ENCODE data around the gene RGP1. TPM values are rescaled to one million over a fixed set of nuclear protein-coding genes. Genes with fewer than 3 reads are reported as not detected.

RGP1 gene
- total RNA-seq, 2 experiments from 2014 or later, result 13.5 to 27.1 TPM

DNA sequence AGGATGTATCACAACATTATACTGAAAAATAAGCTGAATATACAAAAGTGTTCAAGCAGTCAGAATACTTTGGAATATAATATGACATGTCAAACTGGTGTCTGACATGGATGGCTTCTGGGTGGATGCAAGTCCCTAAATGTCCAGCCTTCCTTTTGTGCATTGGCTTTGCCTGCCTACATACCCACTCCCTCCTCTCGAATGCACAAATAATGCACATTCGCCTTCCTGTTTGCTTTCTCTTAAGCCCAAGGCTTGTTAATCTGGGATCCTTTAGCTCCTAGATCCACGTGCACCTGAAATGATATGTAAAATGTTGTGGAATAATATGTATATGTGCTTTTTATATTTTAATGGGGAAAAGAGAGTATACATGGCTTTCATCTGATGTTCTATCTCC, 29.4 kb downstream of the RGP1 start:
- TF ChIP-seq EZH2phosphoT487 (IDR thresholded peaks at IDR 0.05; ENCODE audit: borderline replicate concordance, low read depth, low read length), result no peak
- TF ChIP-seq, protein P1, sequence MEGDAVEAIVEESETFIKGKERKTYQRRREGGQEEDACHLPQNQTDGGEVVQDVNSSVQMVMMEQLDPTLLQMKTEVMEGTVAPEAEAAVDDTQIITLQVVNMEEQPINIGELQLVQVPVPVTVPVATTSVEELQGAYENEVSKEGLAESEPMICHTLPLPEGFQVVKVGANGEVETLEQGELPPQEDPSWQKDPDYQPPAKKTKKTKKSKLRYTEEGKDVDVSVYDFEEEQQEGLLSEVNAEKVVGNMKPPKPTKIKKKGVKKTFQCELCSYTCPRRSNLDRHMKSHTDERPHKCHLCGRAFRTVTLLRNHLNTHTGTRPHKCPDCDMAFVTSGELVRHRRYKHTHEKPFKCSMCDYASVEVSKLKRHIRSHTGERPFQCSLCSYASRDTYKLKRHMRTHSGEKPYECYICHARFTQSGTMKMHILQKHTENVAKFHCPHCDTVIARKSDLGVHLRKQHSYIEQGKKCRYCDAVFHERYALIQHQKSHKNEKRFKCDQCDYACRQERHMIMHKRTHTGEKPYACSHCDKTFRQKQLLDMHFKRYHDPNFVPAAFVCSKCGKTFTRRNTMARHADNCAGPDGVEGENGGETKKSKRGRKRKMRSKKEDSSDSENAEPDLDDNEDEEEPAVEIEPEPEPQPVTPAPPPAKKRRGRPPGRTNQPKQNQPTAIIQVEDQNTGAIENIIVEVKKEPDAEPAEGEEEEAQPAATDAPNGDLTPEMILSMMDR (conservative IDR thresholded peaks at IDR 0.05; ENCODE audit: low read length), result no peak
- no peaks in the 10 kb centered on the region for H4K20me1 ChIP-seq (ENCODE audit: insufficient read depth, low read length)
- no peaks in the 10 kb centered on the region; the same call in 1 of the 2 replicates for H3K79me2 ChIP-seq (ENCODE audit: insufficient read depth, low read depth, low read length)
- no peak overlapping the region for H3K4me2 ChIP-seq (ENCODE audit: low read length)
- H3K9me3 ChIP-seq (ENCODE audit: low read length), result no peaks in the 10 kb centered on the region
- DNase-seq (ENCODE audit: low spot score), result no peak
- ChIA-PET POLR2A (interaction anchor here (0.6 to 2.0 kb wide), 4 partner anchors 12 to 158 kb away, joined by 3 to 4 read pairs (median 3); partner anchors contain the start of gene ARHGEF39), CTCF (ENCODE audit: unreplicated experiment) (interaction anchor here (1.0 kb wide), 1 partner anchor 10 kb away, joined by 4 read pairs; no protein-coding TSS in a partner anchor)
- intact Hi-C loops (cut with micrococcal nuclease; ENCODE audit: unreplicated experiment), result no loop called here
- no TSS peak for BruUV-seq (replicated peaks)
- no peak overlapping the region for H3K4me3 ChIP-seq (ENCODE audit: low read depth, low read length, poor library complexity, severe bottlenecking)
- no peaks in the 10 kb centered on the region for H3K9me2 ChIP-seq (ENCODE audit: insufficient read depth, low read length)
- H3K27ac ChIP-seq (ENCODE audit: low read depth, low read length, poor library complexity, severe bottlenecking), result no peak overlapping the region
- no peak overlapping the region for H2AFZ ChIP-seq (ENCODE audit: low read length)
- H3K4me1 ChIP-seq (ENCODE audit: insufficient read depth, low read length, poor library complexity, severe bottlenecking), result peaks cover 47% of the 10 kb centered on the region
- peaks cover 9% of the 10 kb centered on the region for H3K36me3 ChIP-seq (ENCODE audit: insufficient read depth, low read length)

DNA sequence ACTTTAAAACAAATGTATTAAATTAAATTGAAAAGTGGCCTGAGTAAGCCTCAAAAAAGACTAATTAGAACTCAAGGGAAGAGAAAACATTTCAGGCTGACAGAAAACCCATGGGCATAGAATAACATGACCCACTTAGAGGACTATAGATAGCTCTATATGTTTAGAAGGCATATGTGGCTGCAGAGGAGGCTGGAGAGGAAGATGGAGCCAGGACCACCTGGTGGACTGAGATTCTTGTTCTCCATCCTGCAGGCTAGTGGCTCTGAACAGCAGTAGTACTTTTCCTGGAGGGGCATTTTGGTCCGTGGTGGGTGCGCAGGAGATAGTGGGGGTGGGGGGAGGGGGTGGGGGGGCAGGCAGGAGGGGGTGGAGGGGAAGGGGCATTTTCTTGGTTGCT, 32.0 kb downstream of the RGP1 start:
- intact Hi-C loops (cut with micrococcal nuclease; ENCODE audit: unreplicated experiment), result no loop called here
- ChIA-PET POLR2A (interaction anchor here (1.0 kb wide), 1 partner anchor 135 kb away, joined by 3 read pairs; no protein-coding TSS in a partner anchor), CTCF (ENCODE audit: unreplicated experiment) (no interaction called here)
- no peak overlapping the region for H2AFZ ChIP-seq (ENCODE audit: low read length)
- H3K27ac ChIP-seq (ENCODE audit: low read depth, low read length, poor library complexity, severe bottlenecking), result no peak overlapping the region
- DNase-seq (ENCODE audit: low spot score), result no peak
- H3K9me2 ChIP-seq (ENCODE audit: insufficient read depth, low read length), result no peaks in the 10 kb centered on the region
- H3K4me1 ChIP-seq (ENCODE audit: insufficient read depth, low read length, poor library complexity, severe bottlenecking), result peaks cover 37% of the 10 kb centered on the region
- H3K79me2 ChIP-seq (ENCODE audit: insufficient read depth, low read depth, low read length), result no peaks in the 10 kb centered on the region; the same call in 1 of the 2 replicates
- no peak overlapping the region for H3K4me2 ChIP-seq (ENCODE audit: low read length)
- H3K9me3 ChIP-seq (ENCODE audit: low read length), result no peaks in the 10 kb centered on the region
- H3K36me3 ChIP-seq (ENCODE audit: insufficient read depth, low read length), result peaks cover 12% of the 10 kb centered on the region
- BruUV-seq (replicated peaks), result no TSS peak
- H4K20me1 ChIP-seq (ENCODE audit: insufficient read depth, low read length), result no peaks in the 10 kb centered on the region
- H3K4me3 ChIP-seq (ENCODE audit: low read depth, low read length, poor library complexity, severe bottlenecking), result no peak overlapping the region
- TF ChIP-seq, protein P1 (conservative IDR thresholded peaks at IDR 0.05; ENCODE audit: low read length), result no peak
- TF ChIP-seq EZH2phosphoT487 (IDR thresholded peaks at IDR 0.05; ENCODE audit: borderline replicate concordance, low read depth, low read length), result no peak

DNA sequence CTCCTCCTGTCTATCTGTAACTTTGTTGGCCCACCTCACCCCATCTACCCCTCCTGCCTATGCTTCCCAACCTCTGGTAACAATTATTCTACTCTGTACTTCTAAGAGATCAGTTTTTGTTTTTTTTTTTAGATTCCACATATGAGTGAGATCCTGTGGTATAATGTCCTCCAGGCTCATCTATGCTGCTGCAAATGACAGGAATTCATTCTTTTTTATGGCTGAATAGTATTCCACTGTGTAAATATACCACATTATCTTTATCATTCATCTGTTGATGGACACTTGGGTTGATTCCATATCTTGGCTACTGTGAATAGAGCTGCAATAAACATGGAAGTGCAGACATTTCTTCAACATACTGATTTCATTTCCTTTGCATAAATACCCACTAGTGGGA, 34.3 kb downstream of the RGP1 start:
- H3K36me3 ChIP-seq (ENCODE audit: insufficient read depth, low read length), result peaks cover 15% of the 10 kb centered on the region
- no peaks in the 10 kb centered on the region for H3K9me3 ChIP-seq (ENCODE audit: low read length)
- no peak for DNase-seq (ENCODE audit: low spot score)
- intact Hi-C loops (cut with micrococcal nuclease; ENCODE audit: unreplicated experiment), result no loop called here
- CTCF ChIA-PET (ENCODE audit: unreplicated experiment), result no interaction called here
- BruUV-seq (replicated peaks), result no TSS peak
- H3K4me2 ChIP-seq (ENCODE audit: low read length), result no peak overlapping the region
- POLR2A ChIA-PET, result interaction anchor here (1.6 kb wide), 1 partner anchor 11 kb away, joined by 3 read pairs; no protein-coding TSS in a partner anchor
- H3K4me1 ChIP-seq (ENCODE audit: insufficient read depth, low read length, poor library complexity, severe bottlenecking), result peaks cover 19% of the 10 kb centered on the region
- no peak overlapping the region for H3K27ac ChIP-seq (ENCODE audit: low read depth, low read length, poor library complexity, severe bottlenecking)
- no peaks in the 10 kb centered on the region for H4K20me1 ChIP-seq (ENCODE audit: insufficient read depth, low read length)
- TF ChIP-seq, protein P1 (conservative IDR thresholded peaks at IDR 0.05; ENCODE audit: low read length), result no peak
- no peak for TF ChIP-seq EZH2phosphoT487 (IDR thresholded peaks at IDR 0.05; ENCODE audit: borderline replicate concordance, low read depth, low read length)
- H3K9me2 ChIP-seq (ENCODE audit: insufficient read depth, low read length), result no peaks in the 10 kb centered on the region
- H2AFZ ChIP-seq (ENCODE audit: low read length), result no peak overlapping the region
- no peaks in the 10 kb centered on the region for H3K79me2 ChIP-seq (ENCODE audit: insufficient read depth, low read depth, low read length)
- no peak overlapping the region for H3K4me3 ChIP-seq (ENCODE audit: low read depth, low read length, poor library complexity, severe bottlenecking)
